Vein endothelial cell (primary cell): Measurements from ENCODE around the gene TMEM179B. TPM values are rescaled to one million over a fixed set of nuclear protein-coding genes. Genes with fewer than 3 reads are reported as not detected.

Experiments used
- small RNA-seq: library from RNA; depleted of rRNA; stranded (forward); fragments of <200 nt; gene quantifications from one replicate; pipeline ENCODE3, GENCODE V24; 2012
- total RNA-seq: library from RNA; depleted of rRNA; stranded (reverse); fragments of >200 nt; gene quantifications from 2 replicates; pipeline ENCODE4 v1.2.3, GENCODE V29; 2012

TMEM179B gene, protein sequence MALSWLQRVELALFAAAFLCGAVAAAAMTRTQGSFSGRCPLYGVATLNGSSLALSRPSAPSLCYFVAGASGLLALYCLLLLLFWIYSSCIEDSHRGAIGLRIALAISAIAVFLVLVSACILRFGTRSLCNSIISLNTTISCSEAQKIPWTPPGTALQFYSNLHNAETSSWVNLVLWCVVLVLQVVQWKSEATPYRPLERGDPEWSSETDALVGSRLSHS
- total RNA-seq: 29.1 and 36.3 TPM in 2 replicates

DNA sequence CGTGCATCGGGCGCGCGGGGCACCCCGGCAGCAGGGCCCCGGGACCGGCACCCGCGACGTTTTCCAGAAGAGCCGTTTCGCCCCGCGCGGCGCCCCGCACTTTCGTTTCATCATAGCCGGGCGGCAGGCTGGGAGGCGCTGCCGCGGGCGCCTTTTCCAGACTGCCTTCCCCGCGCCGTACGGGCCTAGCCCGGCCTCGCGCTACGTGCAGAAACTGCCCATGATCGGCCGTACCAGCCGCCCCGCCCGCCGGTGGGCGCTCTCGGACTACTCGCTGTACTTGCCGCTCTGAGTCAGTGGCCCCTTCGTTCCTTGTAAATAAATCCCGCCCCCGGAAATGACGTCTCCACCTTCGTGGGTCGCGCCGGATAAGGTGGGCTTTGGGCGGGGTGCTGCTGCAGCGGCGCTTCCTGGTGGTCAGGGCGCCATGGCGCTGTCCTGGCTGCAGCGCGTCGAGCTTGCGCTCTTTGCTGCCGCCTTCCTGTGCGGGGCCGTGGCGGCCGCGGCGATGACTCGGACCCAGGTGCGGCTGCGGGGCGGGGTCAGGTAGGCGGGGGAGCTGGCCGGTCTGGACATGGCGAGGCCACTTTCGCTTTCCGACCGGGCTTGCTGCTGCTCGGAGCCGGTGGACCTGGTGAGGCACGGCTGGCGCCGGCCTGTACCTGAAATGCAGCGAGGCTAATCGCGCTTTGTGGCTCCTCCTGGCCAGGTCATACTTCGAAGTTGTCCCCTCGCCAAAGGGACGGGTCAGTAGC lies at the start of gene TMEM179B:
Gene TMEM179B, plus strand, starts transcription at position 398 of the 755 bp plus-strand sequence. Its CDS starts 30 bp downstream, at position 428.

DNA sequence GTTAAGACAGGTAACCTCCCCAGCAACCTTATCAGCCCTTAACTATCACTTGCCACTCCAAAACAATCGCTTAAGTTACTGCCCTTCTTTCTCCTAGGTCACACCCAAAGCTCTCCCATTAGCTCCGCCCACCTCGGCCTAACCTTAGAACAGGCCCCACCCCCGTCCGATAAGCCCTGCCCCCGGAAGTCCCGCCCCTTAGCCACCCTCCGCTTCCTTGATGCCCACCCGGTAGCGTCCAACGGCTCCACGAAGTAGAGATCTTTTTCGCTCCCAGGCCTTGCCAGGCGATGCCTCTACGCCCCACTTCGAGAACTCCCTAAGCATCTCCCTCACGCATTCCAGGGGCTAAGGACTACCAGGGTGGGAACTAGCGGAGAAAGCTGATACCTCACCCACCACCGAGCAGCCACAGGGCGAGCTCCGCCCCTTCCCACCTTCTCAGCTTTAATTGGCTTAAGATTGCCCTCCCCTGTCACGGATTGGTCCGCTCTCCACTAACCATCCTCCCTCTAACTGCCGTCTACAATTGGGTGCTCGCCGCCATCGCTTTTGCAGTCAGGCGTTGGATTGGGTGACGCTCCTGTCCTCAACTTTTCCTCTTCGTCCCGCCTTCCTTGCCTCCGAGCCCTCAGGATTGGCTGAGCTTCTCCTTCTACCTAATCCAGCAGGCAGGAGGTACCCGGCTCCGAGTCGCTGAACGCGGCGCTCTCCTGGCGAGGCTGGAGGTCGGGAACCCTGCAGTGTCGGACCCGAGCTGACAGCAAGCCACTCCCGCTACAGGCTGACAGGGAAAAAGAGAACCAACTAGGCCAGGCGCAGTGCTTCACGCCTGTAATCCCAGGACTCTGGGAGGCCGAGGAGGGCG lies 33.2 kb upstream of the TMEM179B start, which contains the start of gene ZBTB3:
Gene ZBTB3, minus strand, starts transcription at position 425 of the 868 bp plus-strand sequence. CDS start 496 bp downstream, outside the sequence.

DNA sequence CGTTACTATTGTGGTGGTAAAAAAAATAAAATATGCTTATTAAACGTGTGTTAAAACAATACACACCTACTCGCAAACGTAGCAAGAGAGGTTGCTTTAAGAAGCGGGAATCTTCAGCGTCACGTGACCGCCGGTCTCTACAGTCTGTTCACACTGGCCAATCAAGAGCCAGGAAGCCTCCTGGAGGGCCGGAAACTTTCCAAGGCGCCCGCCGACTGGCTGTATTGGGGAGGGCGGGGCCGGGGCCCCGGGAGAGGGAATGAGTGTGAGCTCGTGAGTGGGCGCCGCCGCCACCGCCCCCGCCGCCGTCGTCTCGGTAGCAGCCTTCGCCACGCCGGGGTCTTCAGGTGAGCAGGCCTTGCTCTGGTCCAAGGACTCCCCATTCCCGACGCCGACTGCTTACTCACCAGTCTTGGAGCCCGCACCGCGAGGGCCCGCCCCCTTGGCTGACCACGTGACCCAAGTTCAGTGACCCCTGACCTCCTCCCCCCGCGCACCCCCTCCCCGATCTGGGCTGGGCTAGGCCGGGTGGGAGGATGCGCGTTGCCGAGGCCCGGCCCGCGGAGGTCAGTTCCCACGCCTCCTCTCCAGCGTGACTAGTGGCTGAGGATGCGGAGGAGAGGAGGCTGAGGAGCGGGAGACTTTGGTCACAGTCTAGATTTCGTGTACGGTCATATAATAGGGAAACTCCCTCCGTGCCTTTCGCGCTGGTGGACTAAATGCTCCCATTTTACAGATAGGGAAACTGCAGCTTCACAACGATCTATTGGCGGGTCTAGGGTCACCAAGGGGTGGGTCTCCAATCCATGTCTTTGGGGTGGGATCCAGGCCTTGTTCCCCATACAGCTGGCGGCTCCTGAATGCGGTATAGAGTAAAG lies 15.8 kb upstream of the TMEM179B start, which contains the start of gene TAF6L:
Gene TAF6L, plus strand, starts transcription at position 253 of the 878 bp plus-strand sequence. CDS start 4,388 bp downstream, outside the sequence.

DNA sequence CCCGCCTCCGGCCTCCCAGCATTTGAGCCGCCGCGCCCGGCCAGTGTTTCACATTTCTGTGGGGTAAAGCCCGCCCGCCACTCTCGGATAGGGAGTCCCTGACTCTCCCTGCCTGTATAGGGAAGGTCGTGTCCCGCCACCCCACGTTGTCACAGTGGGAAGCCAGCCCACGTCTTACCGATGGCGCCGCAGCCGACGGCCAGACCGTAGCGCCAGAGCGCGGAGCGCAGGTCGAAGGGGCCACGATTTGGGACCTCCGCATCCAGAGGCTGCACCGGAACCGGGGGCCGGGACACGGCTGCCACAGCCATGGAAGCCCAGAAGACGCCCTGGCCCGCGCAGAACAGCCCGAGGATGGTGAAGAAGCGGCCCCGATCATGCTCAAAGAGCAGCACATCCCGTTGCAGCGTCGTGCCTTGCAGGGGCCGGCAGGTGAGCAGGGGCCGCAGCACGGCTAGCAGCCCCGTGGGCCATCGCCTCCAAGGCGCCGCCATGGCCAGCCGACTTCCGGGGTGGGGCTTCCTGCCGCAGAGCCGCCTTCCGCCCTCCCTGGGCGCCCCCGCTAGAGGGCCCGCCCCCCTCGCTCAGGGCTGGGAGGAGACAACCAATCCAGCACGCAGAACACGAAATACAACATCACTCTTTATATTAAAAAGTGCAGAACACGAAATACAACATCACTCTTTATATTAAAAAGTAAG lies 4.4 kb downstream of the TMEM179B start, which contains the start of gene TMEM223:
Gene TMEM223, minus strand, starts transcription at position 506 of the 701 bp plus-strand sequence. Its CDS starts 12 bp downstream, at position 494.

DNA sequence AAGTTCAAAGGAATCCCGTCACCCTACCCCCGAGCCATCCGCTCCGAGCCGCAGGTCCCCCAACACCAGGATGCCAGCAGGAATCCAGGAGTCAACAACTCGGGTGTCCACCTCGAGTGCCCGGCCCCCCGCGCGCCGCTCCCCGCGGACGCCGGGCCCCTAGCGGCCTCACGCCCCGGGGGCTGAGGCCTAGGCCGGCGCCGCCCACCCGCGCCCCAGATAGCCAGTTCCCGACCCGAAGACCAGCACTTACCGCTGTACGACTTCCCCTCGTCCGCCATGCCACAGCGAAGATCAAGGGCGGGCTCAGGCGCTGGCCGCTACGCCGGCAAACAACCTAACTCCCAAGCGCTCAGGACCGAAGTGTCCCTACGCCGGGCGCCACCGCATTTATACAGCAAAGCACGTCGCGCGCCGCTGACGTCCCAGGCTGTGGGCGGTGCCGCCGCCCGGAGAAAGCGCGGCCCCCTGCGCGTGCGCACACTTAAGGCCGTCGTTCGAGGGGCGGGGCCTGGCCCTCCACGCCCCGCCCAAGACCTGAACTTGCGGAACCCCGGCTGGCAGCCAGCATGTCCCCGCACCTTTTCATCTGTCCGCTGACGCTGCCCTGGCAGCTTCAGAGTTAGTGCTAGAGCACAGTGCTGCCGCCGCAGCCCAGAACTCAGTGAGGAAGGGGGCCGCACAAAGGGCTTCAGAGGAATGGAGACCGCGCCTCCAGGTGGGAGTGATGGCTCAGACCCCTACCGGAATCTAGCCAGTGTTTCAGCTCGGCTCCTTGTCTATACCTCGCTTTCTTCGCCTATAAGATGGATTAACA lies 18.1 kb downstream of the TMEM179B start, which contains the start of gene NXF1:
Gene NXF1, minus strand, starts transcription at position 365 of the 817 bp plus-strand sequence. Its CDS starts 84 bp downstream, at position 281.

DNA sequence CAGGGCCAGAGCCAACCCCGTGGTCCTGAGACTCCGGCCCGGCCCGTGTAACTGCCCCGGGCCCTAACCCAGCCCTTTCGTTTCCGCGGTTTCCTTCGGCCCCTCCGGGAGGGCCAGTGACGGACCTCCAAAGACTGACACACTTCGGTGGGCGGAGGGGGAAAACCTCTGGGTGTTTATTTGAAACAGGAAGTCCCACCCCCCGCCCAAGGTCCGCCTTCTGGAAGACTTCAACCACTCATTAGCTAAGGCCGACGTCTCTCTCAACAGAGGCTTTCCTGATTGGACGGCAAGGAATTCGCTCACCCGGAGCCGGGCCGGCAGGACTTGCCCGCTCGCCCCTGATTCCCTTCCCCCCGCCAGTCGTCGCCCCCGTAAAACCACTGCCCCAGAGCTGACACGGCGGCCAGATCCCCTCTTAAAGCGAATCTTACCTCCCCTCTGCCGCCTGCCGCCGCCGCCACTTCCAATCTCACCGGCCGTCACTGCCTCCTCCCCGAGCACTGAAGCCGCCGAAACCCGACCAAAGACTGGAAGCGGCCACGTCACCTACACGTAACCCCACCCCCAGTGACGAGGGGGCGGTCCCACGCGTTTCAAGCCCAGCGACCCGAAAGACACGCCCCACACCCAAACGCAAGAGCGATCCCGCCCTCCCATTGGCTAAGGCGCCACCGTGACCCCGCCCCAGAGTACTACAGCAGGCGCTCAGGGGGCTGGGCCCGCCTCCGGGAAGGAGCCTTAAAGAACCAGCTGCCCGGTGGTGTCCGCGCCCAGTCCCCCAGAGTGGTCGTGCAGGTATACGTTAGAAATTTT lies 44.5 kb downstream of the TMEM179B start, which contains the start of gene STX5:
Gene STX5, minus strand, starts transcription at position 532 of the 816 bp plus-strand sequence. CDS start 808 bp downstream, outside the sequence.

DNA sequence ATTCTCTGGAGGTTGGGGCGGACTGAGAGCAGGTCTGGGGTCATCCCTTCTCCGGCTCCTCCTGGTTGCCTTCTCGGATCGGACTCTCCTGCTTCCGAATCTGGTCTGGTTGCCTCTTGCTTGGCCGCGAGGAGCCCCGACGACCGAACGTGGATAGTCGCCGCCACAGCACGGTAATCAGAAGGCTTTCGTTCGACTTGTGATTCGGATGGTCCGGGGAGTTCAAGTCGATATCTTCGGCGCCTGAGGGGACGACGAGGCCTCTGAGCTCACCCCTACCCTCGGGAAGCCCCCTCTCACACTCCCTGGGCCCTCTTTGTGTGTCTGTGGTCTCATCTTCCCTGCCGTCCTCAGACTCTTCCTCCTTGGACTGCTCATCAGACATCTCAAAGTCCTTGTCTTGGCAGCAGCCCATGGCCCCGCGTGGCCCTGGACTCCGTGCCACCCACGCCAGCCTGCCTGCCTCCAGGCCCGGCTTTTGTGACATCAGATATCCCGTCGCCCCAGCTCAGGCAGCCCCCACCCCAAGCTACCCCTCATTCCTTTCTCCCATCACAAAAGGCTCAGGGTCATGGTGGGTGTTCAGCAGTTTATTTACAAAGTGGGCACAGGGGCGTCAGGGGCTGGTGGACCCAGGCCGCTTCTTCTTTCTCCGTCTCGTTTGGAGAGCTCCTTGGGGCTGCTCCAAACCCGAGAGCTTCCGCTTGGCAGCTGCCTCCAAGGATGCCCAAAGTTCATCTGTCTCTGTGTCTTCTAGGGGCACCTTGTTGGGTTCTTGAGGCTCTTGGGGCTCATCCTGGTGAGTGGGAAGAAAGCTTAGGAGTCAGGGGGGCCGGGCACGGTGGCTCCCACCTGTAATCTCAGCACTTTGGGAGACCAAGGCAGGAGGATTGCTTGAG lies 45.4 kb downstream of the TMEM179B start, which contains the start of gene TEX54:
Gene TEX54, minus strand, starts transcription at position 506 of the 899 bp plus-strand sequence.

DNA sequence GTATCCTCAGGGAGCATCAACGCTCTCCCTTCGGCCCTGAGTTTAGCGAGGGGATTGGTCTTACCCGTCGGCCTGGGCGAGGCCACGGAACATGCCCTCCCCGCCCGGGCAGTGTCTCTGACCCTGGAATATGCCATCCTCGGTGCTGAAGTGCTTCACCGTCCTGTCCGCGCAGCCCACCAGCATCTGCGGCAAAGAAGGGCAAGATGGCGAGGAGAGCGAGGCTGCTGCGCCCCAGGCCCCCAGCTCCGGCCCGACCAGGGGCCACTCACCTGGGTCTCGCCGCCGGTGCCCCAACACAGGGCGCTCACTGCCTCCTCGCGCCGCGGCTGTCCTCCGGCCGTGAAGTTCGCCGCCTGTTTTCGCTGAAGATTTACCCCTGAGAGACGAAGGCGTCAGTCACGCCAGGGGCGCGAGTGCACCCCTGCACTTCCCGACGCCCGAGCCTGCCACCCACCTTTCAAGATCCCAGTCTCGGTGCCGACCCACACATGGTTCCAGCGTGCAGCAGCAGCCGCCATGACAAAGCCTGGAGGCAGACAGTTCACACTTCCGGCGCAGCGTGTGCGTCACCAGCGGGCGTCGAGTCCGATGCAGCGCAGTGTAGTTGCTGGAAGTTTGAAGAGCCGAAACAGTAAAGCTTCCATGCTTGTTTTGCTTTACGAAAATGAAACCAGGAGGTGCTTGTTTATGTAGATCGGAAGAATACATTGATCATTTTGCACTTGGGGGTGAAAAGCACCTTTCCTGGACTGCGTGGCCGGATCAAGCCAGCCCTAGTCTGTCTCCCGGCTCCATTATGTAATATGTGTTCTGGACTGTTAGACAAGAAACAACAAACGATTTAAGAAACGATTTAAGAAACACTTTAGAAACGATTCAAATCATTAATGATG lies 52.1 kb downstream of the TMEM179B start, which contains the start of gene WDR74:
Gene WDR74, minus strand, starts transcription at position 541 of the 896 bp plus-strand sequence. Its CDS starts 20 bp downstream, at position 521.

Small RNA genes within 50 kb of the gene (small RNA-seq; reads per million reads assigned to genes)
- gene MIR6514 (1.0 reads per million, percentile 60 among the genes with 10 or more reads in this experiment), gene RNU6-118P (not detected)

Other genes with a start within 250 kb of the TMEM179B start
- gene AHNAK, start 240.6 kb upstream of the TMEM179B start, total RNA-seq: 544 and 655 TPM in 2 replicates
- 1,284 and 1,362 TPM in 2 replicates for gene EEF1G, start 213.5 kb upstream of the TMEM179B start, total RNA-seq
- 11.8 and 12.7 TPM in 2 replicates for gene TUT1, start 195.9 kb upstream of the TMEM179B start, total RNA-seq
- 250 and 281 TPM in 2 replicates for gene MTA2, start 185.5 kb upstream of the TMEM179B start, total RNA-seq
- gene EML3, start 174.6 kb upstream of the TMEM179B start, total RNA-seq: 35.7 and 60.8 TPM in 2 replicates
- gene ROM1, start 174.1 kb upstream of the TMEM179B start, total RNA-seq: 5.2 and 5.3 TPM in 2 replicates
- 19.9 and 23.5 TPM in 2 replicates for gene B3GAT3, start 165.4 kb upstream of the TMEM179B start, total RNA-seq
- gene GANAB, start 140.8 kb upstream of the TMEM179B start, total RNA-seq: 223 and 259 TPM in 2 replicates
- 35.1 and 41.2 TPM in 2 replicates for gene INTS5, start 134.1 kb upstream of the TMEM179B start, total RNA-seq
- gene C11orf98, start 122.2 kb upstream of the TMEM179B start, total RNA-seq: 35.9 and 43.4 TPM in 2 replicates
- 9.5 and 9.7 TPM in 2 replicates for gene CSKMT, start 122.1 kb upstream of the TMEM179B start, total RNA-seq
- gene UQCC3, start 115.7 kb upstream of the TMEM179B start, total RNA-seq: 5.9 and 6.1 TPM in 2 replicates
- 4.2 TPM in 2 replicates for gene LBHD1, start 115.1 kb upstream of the TMEM179B start, total RNA-seq
- 88.7 and 147 TPM in 2 replicates for gene UBXN1, start 108.3 kb upstream of the TMEM179B start, total RNA-seq
- 0.19 and 0.33 TPM in 2 replicates for gene LRRN4CL, start 97.9 kb upstream of the TMEM179B start, total RNA-seq
- 28.7 and 30.2 TPM in 2 replicates for gene BSCL2, start 80.0 kb upstream of the TMEM179B start, total RNA-seq
- not detected in 2 replicates for gene GNG3, start 79.7 kb upstream of the TMEM179B start, total RNA-seq
- gene HNRNPUL2, start 59.9 kb upstream of the TMEM179B start, total RNA-seq: 10.5 and 15.0 TPM in 2 replicates
- gene TTC9C, start 58.9 kb upstream of the TMEM179B start, total RNA-seq: 31.0 and 45.9 TPM in 2 replicates
- 15.4 and 16.0 TPM in 2 replicates for gene ZBTB3, start 33.2 kb upstream of the TMEM179B start, total RNA-seq
- gene POLR2G, start 25.8 kb upstream of the TMEM179B start, total RNA-seq: 43.1 and 50.6 TPM in 2 replicates
- 19.9 and 20.9 TPM in 2 replicates for gene TAF6L, start 16.0 kb upstream of the TMEM179B start, total RNA-seq
- gene TMEM223, start 4.6 kb downstream of the TMEM179B start, total RNA-seq: 12.6 and 14.0 TPM in 2 replicates
- 37.2 and 41.6 TPM in 2 replicates for gene NXF1, start 18.0 kb downstream of the TMEM179B start, total RNA-seq
- gene STX5, start 44.6 kb downstream of the TMEM179B start, total RNA-seq: 33.0 and 43.1 TPM in 2 replicates
- 0.98 TPM in 1 of 2 replicates, not detected in the other for gene TEX54, start 45.4 kb downstream of the TMEM179B start, total RNA-seq
- gene WDR74, start 52.2 kb downstream of the TMEM179B start, total RNA-seq: 44.4 and 47.0 TPM in 2 replicates
- 109 and 145 TPM in 2 replicates for gene SLC3A2, start 93.5 kb downstream of the TMEM179B start, total RNA-seq
- not detected in 2 replicates for gene CHRM1, start 134.0 kb downstream of the TMEM179B start, total RNA-seq
- gene SLC22A6, start 197.6 kb downstream of the TMEM179B start, total RNA-seq: not detected in 2 replicates
- not detected in 2 replicates for gene SLC22A8, start 228.4 kb downstream of the TMEM179B start, total RNA-seq